GM12878 (cell line): ENCODE measurements around the gene MIA3. TPM values are rescaled to one million over a fixed set of nuclear protein-coding genes. Genes with fewer than 3 reads are reported as not detected.

Source experiments
- ATAC-seq: fragments of 200-7000 bp; cut with Tn5 transposase; 3 replicates; pipeline ENCODE4 v1.9.1; 2020; ENCODE audit warnings: mild to moderate bottlenecking, moderate library complexity
- BruUV-seq: library from RNA; stranded (reverse); fragments of 400-500 nt; replicated peaks from 2 replicates; lab custom pipeline; 2021; lab: Mats Ljungman, UMichigan
- CTCF ChIA-PET: fragments of 300-600 bp; sonication (Branson Sonifier 250); formaldehyde crosslinking; extraction: SDS; loops from one replicate; lab custom pipeline; 2021; ENCODE audit warnings: inconsistent platforms; lab: Yijun Ruan, JAX
- POLR2A ChIA-PET: fragments of 350-600 bp; formaldehyde crosslinking; extraction: SDS; loops from one replicate; lab custom pipeline; 2021; ENCODE audit warnings: inconsistent platforms; lab: Charles Lee
- RAD21 ChIA-PET: fragments of 300-600 bp; sonication (Branson Sonifier 250); formaldehyde crosslinking; loops from one replicate; lab custom pipeline; 2023; ENCODE audit warnings: antibody characterized with exemption; ENCODE audit not compliant: unreplicated experiment; lab: Charles Lee
- SMC1A ChIA-PET: fragments of 300-600 bp; sonication (Branson Sonifier 250); formaldehyde crosslinking; loops from one replicate; lab custom pipeline; 2023; ENCODE audit not compliant: unreplicated experiment, uncharacterized antibody; lab: Charles Lee
- DNase-seq: peaks from one replicate; pipeline ENCODE4 v3.0.0-alpha.2; 2011; ENCODE audit warnings: low read depth, low spot score
- FAIRE-seq: peaks from 3 replicates; lab custom pipeline; 2011; peaks lifted over from hg19 to GRCh38; lab: Jason Lieb, UNC
- H2AFZ ChIP-seq: 2 replicates; pipeline ENCODE4 v1.6.0; 2011; ENCODE audit warnings: low read depth, low read length, control low read depth; ENCODE audit not compliant: control insufficient read depth
- H3K27ac ChIP-seq: 2 replicates; pipeline ENCODE4 v1.5.1; 2011; ENCODE audit warnings: control low read depth; ENCODE audit not compliant: control insufficient read depth, insufficient read depth
- H3K27me3 ChIP-seq, 2 experiments: replicated peaks in 1 of 2; 2 replicates each; pipeline versions ENCODE4 v1.6.0 to v1.6.1; 2011; ENCODE audit warnings: low read length in 1 of 2; ENCODE audit not compliant: control insufficient read depth in 2 of 2, insufficient read depth in 2 of 2
- H3K36me3 ChIP-seq, 2 experiments: 2 replicates each; pipeline ENCODE4 v1.5.1; 2011; ENCODE audit warnings: low read length in 1 of 2; ENCODE audit not compliant: control insufficient read depth in 2 of 2, insufficient read depth in 2 of 2
- H3K4me1 ChIP-seq: 2 replicates; pipeline ENCODE4 v1.6.1; 2011; ENCODE audit warnings: mild to moderate bottlenecking, low read length, moderate library complexity, mixed read lengths; ENCODE audit not compliant: control insufficient read depth, insufficient read depth
- H3K4me2 ChIP-seq: 2 replicates; pipeline ENCODE4 v1.6.0; 2011; ENCODE audit warnings: control low read depth; ENCODE audit not compliant: control insufficient read depth, insufficient read depth
- H3K4me3 ChIP-seq: fragments of 200-600 bp; sonication (generic); 2 replicates; pipeline ENCODE4 v1.5.1; 2016
- H3K79me2 ChIP-seq: 2 replicates; pipeline ENCODE4 v1.6.0; 2011; ENCODE audit warnings: low read length; ENCODE audit not compliant: control insufficient read depth, insufficient read depth
- H3K9ac ChIP-seq: 2 replicates; pipeline ENCODE4 v1.8.0; 2011; ENCODE audit warnings: low read length, control low read depth, mixed read lengths; ENCODE audit not compliant: control insufficient read depth, insufficient read depth
- H3K9me3 ChIP-seq: replicated peaks from 3 replicates; pipeline ENCODE4 v1.5.1; 2011; ENCODE audit warnings: mild to moderate bottlenecking, low read length; ENCODE audit not compliant: control insufficient read depth, insufficient read depth
- H4K20me1 ChIP-seq: 2 replicates; pipeline ENCODE4 v1.6.0; 2011; ENCODE audit not compliant: control insufficient read depth, insufficient read depth
- BCL11A ChIP-seq: IDR thresholded peaks from 2 replicates; pipeline ENCODE4 v1.6.1; 2011; ENCODE audit warnings: low read depth, low read length
- EZH2 ChIP-seq: IDR thresholded peaks from 2 replicates; pipeline ENCODE4 v1.6.1; 2012; ENCODE audit warnings: low read depth, mild to moderate bottlenecking, control low read depth, inconsistent platforms, low read length, borderline replicate concordance; ENCODE audit not compliant: control insufficient read depth
- FOXK2 ChIP-seq: fragments of 450-650 bp; IDR thresholded peaks from 2 replicates; pipeline ENCODE4 v1.6.1; 2017; ENCODE audit warnings: mild to moderate bottlenecking, moderate library complexity
- FOXM1 ChIP-seq: IDR thresholded peaks from 2 replicates; pipeline ENCODE4 v1.6.1; 2012; ENCODE audit warnings: low read depth, mild to moderate bottlenecking, inconsistent platforms, low read length, moderate library complexity
- GABPA ChIP-seq: IDR thresholded peaks from 2 replicates; pipeline ENCODE4 v1.6.1; 2014; ENCODE audit warnings: antibody characterized with exemption, low read depth, mild to moderate bottlenecking, inconsistent platforms
- HDGF ChIP-seq: fragments of 450-650 bp; IDR thresholded peaks from 2 replicates; pipeline ENCODE4 v1.6.1; 2016; ENCODE audit warnings: antibody characterized with exemption
- KLF5 ChIP-seq: fragments of 450-650 bp; IDR thresholded peaks from 2 replicates; pipeline ENCODE4 v1.6.1; 2014; ENCODE audit warnings: mild to moderate bottlenecking; ENCODE audit not compliant: partially characterized antibody
- MYB ChIP-seq: fragments of 150-350 bp; IDR thresholded peaks from 2 replicates; pipeline ENCODE4 v1.6.1; 2014; ENCODE audit warnings: mild to moderate bottlenecking, low read depth, low read length, borderline replicate concordance
- RAD21 ChIP-seq: IDR thresholded peaks from 2 replicates; pipeline ENCODE4 v1.6.1; 2011; ENCODE audit warnings: mild to moderate bottlenecking, low read depth, low read length, moderate library complexity; ENCODE audit not compliant: insufficient read depth
- RUNX3 ChIP-seq: IDR thresholded peaks from 2 replicates; pipeline ENCODE4 v1.6.1; 2012; ENCODE audit warnings: low read length, inconsistent platforms
- SMC3 ChIP-seq: IDR thresholded peaks from 2 replicates; pipeline ENCODE4 v1.6.1; 2011; ENCODE audit warnings: low read length, improper control_type of control experiment, borderline replicate concordance
- ZBTB33 ChIP-seq: fragments of 450-650 bp; IDR thresholded peaks from 2 replicates; pipeline ENCODE4 v1.6.1; 2017; ENCODE audit warnings: mild to moderate bottlenecking
- ZNF207 ChIP-seq: fragments of 450-650 bp; IDR thresholded peaks from 2 replicates; pipeline ENCODE4 v1.6.1; 2014; ENCODE audit warnings: antibody characterized with exemption, mild to moderate bottlenecking, borderline replicate concordance
- ZNF24 ChIP-seq: fragments of 450-650 bp; IDR thresholded peaks from 2 replicates; pipeline ENCODE4 v1.6.1; 2017; ENCODE audit warnings: antibody characterized with exemption, mild to moderate bottlenecking
- ZNF592 ChIP-seq: fragments of 450-650 bp; IDR thresholded peaks from 2 replicates; pipeline ENCODE4 v1.6.1; 2017; ENCODE audit warnings: mild to moderate bottlenecking, moderate library complexity
- WGBS: methylation state at CpG from one replicate; pipeline ENCODE4 v1.1.6; 2016; ENCODE audit warnings: low lambda C conversion rate; ENCODE audit not compliant: insufficient replicate concordance, insufficient coverage; ENCODE audit errors: missing lambda C conversion rate; 5-methylcytosine and 5-hydroxymethylcytosine counted together
- in situ Hi-C: fragments of 300-500 bp; cut with MboI; formaldehyde crosslinking; loops from 9 replicates; pipeline ENCODE4 v1.14.3; 2018; ENCODE audit warnings: mixed read lengths
- intact Hi-C: fragments of 100-400 bp; cut with micrococcal nuclease; formaldehyde crosslinking; loops from one replicate; pipeline ENCODE4 v1.14.2; 2022; ENCODE audit not compliant: unreplicated experiment
- polyA plus RNA-seq, 11 experiments: library from polyadenylated mRNA; depleted of rRNA in 4 of 11; unstranded in 6 of 11; stranded (reverse) in 5 of 11; fragments of >200 nt; fragmentation: Nextera tagmentation in 4 of 11; fragmentation: Illumina TruSeq in 1 of 11; extraction: Ambion mirVana in 4 of 11; extraction: Trizol in 1 of 11; gene quantifications; 1 replicate in 1 of 11; 2 replicates in 10 of 11; pipeline versions ENCODE4 v1.2.1 to v1.2.3, GENCODE V29; 2011 to 2016; ENCODE audit warnings: inconsistent platforms in 2 of 11, missing spikeins in 2 of 11, low read depth in 1 of 11
- total RNA-seq, 4 experiments: library from RNA; depleted of rRNA in 3 of 4; stranded (reverse); fragments of >200 nt in 3 of 4; fragmentation: Illumina TruSeq in 1 of 4; extraction: Trizol in 1 of 4; gene quantifications; 2 replicates each; pipeline versions ENCODE4 v1.2.1 to v1.2.3, GENCODE V29; 2013 to 2021
- TF ChIP-seq, protein P1 (sequence below): IDR thresholded peaks from 2 replicates; pipeline ENCODE4 v1.6.1; 2011; ENCODE audit warnings: borderline replicate concordance, low read depth, mild to moderate bottlenecking, moderate library complexity, low read length; ENCODE audit not compliant: insufficient read depth, poor library complexity, severe bottlenecking
- TF ChIP-seq, protein P2 (sequence below): fragments of 450-650 bp; IDR thresholded peaks from 2 replicates; pipeline ENCODE4 v1.6.1; 2016; ENCODE audit warnings: mild to moderate bottlenecking

Gene MIA3
- total and polyA plus RNA-seq, 10 of the 15 experiments (the other 5 are each of a cell fraction or from before 2014, with no cell fraction given) = 12.9 to 50.8 (median 30.3) TPM

- FAIRE-seq (no peak), ATAC-seq (no peak), DNase-seq (no peak)
- BruUV-seq = no TSS peak
- H3K4me2 ChIP-seq = no peak overlapping the region
- in situ Hi-C loops (no loop called here), intact Hi-C loops (loop anchor here (2.0 kb wide), 1 partner anchor 19 kb away; no protein-coding TSS in a partner anchor)
- H3K36me3 ChIP-seq = 0 out of 4 replicates have a peak, but pooled peaks cover 0 to 4% of the 10 kb centered on the region in 2 experiments
- H3K9ac ChIP-seq = no peak overlapping the region
- CTCF ChIA-PET = interaction anchor here (0.6 to 1.4 kb wide), 4 partner anchors 12 to 692 kb away, joined by 3 to 5 read pairs (median 4); partner anchors contain the start of genes AIDA and BROX
- H3K4me1 ChIP-seq = no peaks in the 10 kb centered on the region
- SMC1A ChIA-PET = interaction anchor here (1.2 to 1.3 kb wide), 2 partner anchors 8 to 15 kb away, joined by 3 to 4 read pairs; partner anchors contain the start of genes AIDA and BROX
- H3K9me3 ChIP-seq = no peaks in the 10 kb centered on the region
- no peaks in the 10 kb centered on the region for H4K20me1 ChIP-seq
- H3K27ac ChIP-seq = no peak overlapping the region
- RAD21 ChIA-PET = no interaction called here
- POLR2A ChIA-PET = interaction anchor here (1.3 kb wide), 1 partner anchor 14 kb away, joined by 5 read pairs; no protein-coding TSS in a partner anchor
- no peaks in the 10 kb centered on the region for H3K79me2 ChIP-seq
- no peak overlapping the region for H2AFZ ChIP-seq
- H3K4me3 ChIP-seq = no peak overlapping the region
- H3K27me3 ChIP-seq = no peaks in the 10 kb centered on the region
- WGBS = 98% methylated on average over 2 of the region's 2 CpGs
- TF ChIP-seq BCL11A (no peak), ZBTB33 (no peak), KLF5 (no peak), HDGF (no peak), SMC3 (no peak), EZH2 (no peak), FOXM1 (no peak), FOXK2 (no peak), MYB (no peak), GABPA (no peak), RUNX3 (no peak), ZNF207 (no peak), ZNF24 (no peak), RAD21 (no peak), ZNF592 (no peak)
- TF ChIP-seq, protein P1, sequence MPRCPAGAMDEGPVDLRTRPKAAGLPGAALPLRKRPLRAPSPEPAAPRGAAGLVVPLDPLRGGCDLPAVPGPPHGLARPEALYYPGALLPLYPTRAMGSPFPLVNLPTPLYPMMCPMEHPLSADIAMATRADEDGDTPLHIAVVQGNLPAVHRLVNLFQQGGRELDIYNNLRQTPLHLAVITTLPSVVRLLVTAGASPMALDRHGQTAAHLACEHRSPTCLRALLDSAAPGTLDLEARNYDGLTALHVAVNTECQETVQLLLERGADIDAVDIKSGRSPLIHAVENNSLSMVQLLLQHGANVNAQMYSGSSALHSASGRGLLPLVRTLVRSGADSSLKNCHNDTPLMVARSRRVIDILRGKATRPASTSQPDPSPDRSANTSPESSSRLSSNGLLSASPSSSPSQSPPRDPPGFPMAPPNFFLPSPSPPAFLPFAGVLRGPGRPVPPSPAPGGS = no peak
- TF ChIP-seq, protein P2, sequence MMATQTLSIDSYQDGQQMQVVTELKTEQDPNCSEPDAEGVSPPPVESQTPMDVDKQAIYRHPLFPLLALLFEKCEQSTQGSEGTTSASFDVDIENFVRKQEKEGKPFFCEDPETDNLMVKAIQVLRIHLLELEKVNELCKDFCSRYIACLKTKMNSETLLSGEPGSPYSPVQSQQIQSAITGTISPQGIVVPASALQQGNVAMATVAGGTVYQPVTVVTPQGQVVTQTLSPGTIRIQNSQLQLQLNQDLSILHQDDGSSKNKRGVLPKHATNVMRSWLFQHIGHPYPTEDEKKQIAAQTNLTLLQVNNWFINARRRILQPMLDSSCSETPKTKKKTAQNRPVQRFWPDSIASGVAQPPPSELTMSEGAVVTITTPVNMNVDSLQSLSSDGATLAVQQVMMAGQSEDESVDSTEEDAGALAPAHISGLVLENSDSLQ = no peak
Measured at GRCh38 chr1:222697826-222698225, 79.9 kb downstream of the MIA3 start.
